AG04450 (cell line): ENCODE data around the gene HMG20B. TPM values are rescaled to one million over a fixed set of nuclear protein-coding genes. Genes with fewer than 3 reads are reported as not detected.

Experiments
- CTCF ChIA-PET: fragments of 300-600, 350-600 bp; formaldehyde crosslinking; extraction: SDS; loops from one replicate; lab custom pipeline; 2022; ENCODE audit warnings: antibody characterized with exemption, inconsistent platforms; lab: Charles Lee
- POLR2A ChIA-PET: fragments of 350-600 bp; formaldehyde crosslinking; extraction: SDS; loops from one replicate; lab custom pipeline; 2021; ENCODE audit warnings: antibody characterized with exemption, inconsistent platforms; lab: Yijun Ruan, JAX
- DNase-seq: peaks from one replicate; pipeline ENCODE4 v3.0.0-alpha.2; 2011; ENCODE audit warnings: low read depth, low spot score
- H3K27ac ChIP-seq: one replicate; pipeline ENCODE4 v1.5.1; 2012; ENCODE audit warnings: low read depth, low read length, control low read depth
- H3K27me3 ChIP-seq: one replicate; pipeline ENCODE4 v1.6.0; 2012; ENCODE audit warnings: low read length; ENCODE audit not compliant: control insufficient read depth, insufficient read depth
- H3K4me3 ChIP-seq: 2 replicates; pipeline ENCODE4 v1.5.1; 2011; ENCODE audit warnings: mild to moderate bottlenecking, low read depth, low read length, control low read depth
- H3K9me3 ChIP-seq: 2 replicates; pipeline ENCODE4 v1.5.1; 2012; ENCODE audit warnings: low read length; ENCODE audit not compliant: control insufficient read depth, insufficient read depth
- polyA plus RNA-seq: library from polyadenylated mRNA; depleted of rRNA; stranded (reverse); fragments of >200 nt; gene quantifications from 2 replicates; pipeline ENCODE4 v1.2.3, GENCODE V29; 2011
- TF ChIP-seq, protein P1 (sequence below): IDR thresholded peaks from 2 replicates; pipeline ENCODE4 v1.5.1; 2011; ENCODE audit warnings: low read depth, low read length, control low read depth, inconsistent platforms

Gene HMG20B
- polyA plus RNA-seq, 1 experiment = 30.5 TPM

DNA sequence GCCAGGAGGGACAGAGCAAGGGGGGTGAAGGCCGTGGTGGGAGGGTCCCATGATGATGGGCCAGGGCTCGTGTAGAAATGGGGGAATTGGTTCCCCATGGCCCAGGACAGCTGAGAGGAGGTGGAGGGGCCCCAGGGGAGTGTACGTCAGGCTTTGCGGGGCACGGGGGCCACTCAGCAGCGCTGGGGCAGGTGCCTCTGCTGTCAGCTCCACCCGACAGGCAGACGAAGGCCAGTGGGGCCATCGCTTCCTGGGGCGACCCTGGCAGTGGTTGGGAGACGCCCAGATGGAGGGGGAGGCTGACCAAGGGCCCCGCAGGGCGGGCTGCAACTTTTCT is 35.7 kb upstream of the HMG20B start:
- ChIA-PET CTCF (no interaction called here), POLR2A (no interaction called here)
- no peak for DNase-seq
- H3K27me3 ChIP-seq = no peaks in the 10 kb centered on the region
- no peak overlapping the region for H3K27ac ChIP-seq
- peaks cover 5% of the 10 kb centered on the region; the same call in 1 of the 2 replicates for H3K9me3 ChIP-seq
- TF ChIP-seq, protein P1, sequence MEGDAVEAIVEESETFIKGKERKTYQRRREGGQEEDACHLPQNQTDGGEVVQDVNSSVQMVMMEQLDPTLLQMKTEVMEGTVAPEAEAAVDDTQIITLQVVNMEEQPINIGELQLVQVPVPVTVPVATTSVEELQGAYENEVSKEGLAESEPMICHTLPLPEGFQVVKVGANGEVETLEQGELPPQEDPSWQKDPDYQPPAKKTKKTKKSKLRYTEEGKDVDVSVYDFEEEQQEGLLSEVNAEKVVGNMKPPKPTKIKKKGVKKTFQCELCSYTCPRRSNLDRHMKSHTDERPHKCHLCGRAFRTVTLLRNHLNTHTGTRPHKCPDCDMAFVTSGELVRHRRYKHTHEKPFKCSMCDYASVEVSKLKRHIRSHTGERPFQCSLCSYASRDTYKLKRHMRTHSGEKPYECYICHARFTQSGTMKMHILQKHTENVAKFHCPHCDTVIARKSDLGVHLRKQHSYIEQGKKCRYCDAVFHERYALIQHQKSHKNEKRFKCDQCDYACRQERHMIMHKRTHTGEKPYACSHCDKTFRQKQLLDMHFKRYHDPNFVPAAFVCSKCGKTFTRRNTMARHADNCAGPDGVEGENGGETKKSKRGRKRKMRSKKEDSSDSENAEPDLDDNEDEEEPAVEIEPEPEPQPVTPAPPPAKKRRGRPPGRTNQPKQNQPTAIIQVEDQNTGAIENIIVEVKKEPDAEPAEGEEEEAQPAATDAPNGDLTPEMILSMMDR = no peak
- H3K4me3 ChIP-seq = no peak overlapping the region

DNA sequence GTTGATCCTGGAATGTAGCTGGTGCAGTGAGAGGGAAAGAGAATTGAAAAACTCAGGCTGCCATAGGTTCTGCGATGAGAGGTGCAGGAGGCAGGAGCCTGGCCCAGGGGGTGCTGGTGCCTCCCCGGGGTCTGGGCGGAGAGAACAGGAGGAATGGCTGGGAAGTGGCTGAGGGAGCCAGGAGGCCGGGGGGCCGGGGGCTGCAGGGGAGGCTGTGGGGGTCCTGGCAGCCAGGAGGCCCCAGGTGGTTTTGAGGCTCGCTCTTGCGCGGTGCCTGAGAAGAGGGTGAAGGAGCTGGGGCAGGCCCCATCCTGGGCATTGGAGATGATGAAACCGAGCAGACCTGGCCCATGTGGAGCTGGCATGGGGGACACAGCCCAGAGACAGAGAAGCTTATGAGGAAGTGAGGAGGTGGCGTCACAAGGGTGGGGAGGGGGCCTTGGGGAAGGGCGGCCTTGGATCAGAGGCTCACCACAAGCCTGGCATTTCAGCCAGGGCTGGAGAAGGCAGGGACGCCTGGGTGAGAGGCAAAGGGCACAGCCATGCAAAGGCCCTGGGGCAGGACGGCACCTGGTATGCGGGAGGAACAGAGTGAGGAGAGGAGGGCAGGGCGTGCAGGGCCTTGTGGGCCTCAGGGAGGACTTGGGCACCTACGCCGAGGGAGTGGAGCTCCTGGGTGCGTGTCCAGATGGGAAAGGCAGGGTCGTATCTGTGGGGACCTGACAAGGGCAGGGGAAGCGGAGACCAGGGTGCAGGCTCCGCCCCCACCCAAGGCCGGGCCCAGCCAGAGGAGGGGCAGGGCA is 35.1 kb upstream of the HMG20B start:
- Histone ChIP-seq H3K27me3 (no peaks in the 10 kb centered on the region), H3K9me3 (peaks cover 5% of the 10 kb centered on the region; the same call in 1 of the 2 replicates), H3K27ac (no peak overlapping the region), H3K4me3 (no peak overlapping the region)
- TF ChIP-seq, protein P1 = no peak
- ChIA-PET POLR2A (no interaction called here), CTCF (no interaction called here)
- DNase-seq = no peak

DNA sequence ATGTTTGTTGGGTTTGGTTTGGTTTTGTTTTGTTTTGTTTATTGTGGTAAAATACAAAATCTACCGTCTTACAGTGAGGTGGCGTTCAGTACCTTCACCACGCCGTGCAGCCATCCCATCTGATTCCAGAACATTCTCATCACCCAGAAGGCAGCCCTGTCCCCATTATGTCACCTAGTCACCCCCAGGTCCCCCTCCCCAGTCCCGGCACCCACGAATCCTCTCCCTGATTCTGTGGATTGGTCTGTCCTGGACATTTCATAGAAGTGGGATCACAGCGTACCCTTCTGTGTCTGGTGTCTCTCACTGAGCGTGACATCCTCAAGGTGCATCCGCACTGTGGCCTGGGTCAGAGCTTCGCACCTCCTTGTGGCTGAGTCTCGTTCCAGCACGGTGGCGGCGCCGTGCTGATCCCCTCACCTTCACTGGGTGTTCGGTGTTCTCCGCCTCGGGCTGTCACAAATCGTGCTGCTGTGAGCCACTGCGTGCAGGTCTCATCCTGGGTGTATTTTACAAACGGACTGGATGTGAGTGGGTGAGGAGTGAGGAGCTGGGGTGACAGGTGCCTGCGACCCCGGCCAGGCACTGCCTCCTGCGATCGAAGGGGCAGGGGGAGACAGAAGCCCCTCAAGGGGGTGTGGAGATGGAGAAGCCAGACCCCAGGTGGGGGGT is 34.4 kb upstream of the HMG20B start:
- peaks cover 5% of the 10 kb centered on the region; the same call in 1 of the 2 replicates for H3K9me3 ChIP-seq
- ChIA-PET CTCF (interaction anchor here (0.5 kb wide), 1 partner anchor 22 kb away, joined by 3 read pairs; no protein-coding TSS in a partner anchor), POLR2A (no interaction called here)
- DNase-seq = no peak
- H3K27ac ChIP-seq = no peak overlapping the region
- H3K4me3 ChIP-seq = no peak overlapping the region
- H3K27me3 ChIP-seq = no peaks in the 10 kb centered on the region
- TF ChIP-seq, protein P1 = no peak

DNA sequence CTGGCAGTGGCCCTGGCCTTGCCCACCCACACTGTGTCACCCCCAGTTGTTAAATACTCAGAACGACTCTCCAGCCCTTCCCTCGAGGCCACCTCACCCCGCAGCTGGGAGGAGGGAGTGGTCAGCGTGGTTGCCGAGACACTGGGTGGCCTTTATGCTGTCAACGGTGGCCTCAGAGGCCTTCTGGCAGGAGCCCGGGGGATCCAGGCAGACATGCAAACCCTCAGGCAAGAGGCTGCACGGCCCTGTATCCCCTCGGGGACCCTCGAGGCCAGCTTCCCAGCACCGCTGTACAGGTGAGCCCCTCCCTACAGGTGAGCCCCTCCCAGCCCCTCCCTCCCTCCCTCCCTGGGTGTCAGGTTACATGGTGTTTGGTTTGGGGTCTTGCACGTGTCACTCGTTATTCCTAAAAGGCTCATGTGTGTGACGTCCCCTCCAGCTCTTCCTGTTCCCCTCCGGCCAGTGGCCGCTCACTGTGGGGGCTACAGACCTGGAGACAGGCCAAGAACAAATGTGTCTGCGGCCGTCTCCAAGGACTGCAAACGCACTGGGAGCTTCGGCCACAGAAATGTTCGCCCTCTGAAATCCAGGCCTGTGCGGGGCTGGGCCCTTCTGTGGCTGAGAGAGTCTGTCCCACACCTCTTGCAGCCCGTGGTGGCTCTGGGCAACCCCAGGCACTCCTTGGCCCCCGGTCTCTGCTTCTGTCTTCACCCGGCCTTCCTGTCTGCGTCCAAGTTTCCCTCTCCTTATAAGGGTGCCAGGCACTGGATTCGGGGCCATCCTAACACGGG is 33.6 kb upstream of the HMG20B start, which contains the start of gene TEKTIP1:
TEKTIP1 (plus strand) TSS at position 210 of the 791 bp plus-strand sequence; CDS start at position 214, 4 bp downstream.
- CTCF ChIA-PET = interaction anchor here (0.5 kb wide), 1 partner anchor 23 kb away, joined by 3 read pairs; no protein-coding TSS in a partner anchor
- no peak for DNase-seq

More for the DNA sequence above, 33.6 kb upstream of the HMG20B start, which contains the start of gene TEKTIP1:
- H3K9me3 ChIP-seq = peaks cover 5% of the 10 kb centered on the region; the same call in 1 of the 2 replicates
- H3K27ac ChIP-seq = no peak within 1 kb of the TSS
- no peak within 1 kb of the TSS for H3K4me3 ChIP-seq
- POLR2A ChIA-PET = interaction anchor here (0.6 kb wide), 1 partner anchor 802 kb away, joined by 6 read pairs; no protein-coding TSS in a partner anchor
- H3K27me3 ChIP-seq = no peaks in the 10 kb centered on the region
- TF ChIP-seq, protein P1 = no peak
